OCI-LY7 (cell line): ENCODE results near the gene NOL3.

Experiments
- EZH2phosphoT487 ChIP-seq: fragments of 200-600 bp; sonication (generic); IDR thresholded peaks from 2 replicates; pipeline ENCODE4 v1.6.1; 2018; ENCODE audit warnings: low read depth, borderline replicate concordance, mild to moderate bottlenecking, mixed run types, antibody characterized with exemption, low read length, moderate library complexity, mixed read lengths
- TF ChIP-seq, protein P1 (sequence below): fragments of 200-600 bp; sonication (generic); conservative IDR thresholded peaks from 2 replicates; pipeline ENCODE4 v1.5.1; 2014; ENCODE audit warnings: mild to moderate bottlenecking, antibody characterized with exemption, low read length, moderate library complexity, mixed read lengths

GRCh38 chr16:67163164-67163998 lies 7.0 kb upstream of the NOL3 start:
- TF ChIP-seq, protein P1, sequence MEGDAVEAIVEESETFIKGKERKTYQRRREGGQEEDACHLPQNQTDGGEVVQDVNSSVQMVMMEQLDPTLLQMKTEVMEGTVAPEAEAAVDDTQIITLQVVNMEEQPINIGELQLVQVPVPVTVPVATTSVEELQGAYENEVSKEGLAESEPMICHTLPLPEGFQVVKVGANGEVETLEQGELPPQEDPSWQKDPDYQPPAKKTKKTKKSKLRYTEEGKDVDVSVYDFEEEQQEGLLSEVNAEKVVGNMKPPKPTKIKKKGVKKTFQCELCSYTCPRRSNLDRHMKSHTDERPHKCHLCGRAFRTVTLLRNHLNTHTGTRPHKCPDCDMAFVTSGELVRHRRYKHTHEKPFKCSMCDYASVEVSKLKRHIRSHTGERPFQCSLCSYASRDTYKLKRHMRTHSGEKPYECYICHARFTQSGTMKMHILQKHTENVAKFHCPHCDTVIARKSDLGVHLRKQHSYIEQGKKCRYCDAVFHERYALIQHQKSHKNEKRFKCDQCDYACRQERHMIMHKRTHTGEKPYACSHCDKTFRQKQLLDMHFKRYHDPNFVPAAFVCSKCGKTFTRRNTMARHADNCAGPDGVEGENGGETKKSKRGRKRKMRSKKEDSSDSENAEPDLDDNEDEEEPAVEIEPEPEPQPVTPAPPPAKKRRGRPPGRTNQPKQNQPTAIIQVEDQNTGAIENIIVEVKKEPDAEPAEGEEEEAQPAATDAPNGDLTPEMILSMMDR: no peak
- TF ChIP-seq EZH2phosphoT487: no peak
